Measurements from ENCODE around the gene SYNE3.

DNA sequence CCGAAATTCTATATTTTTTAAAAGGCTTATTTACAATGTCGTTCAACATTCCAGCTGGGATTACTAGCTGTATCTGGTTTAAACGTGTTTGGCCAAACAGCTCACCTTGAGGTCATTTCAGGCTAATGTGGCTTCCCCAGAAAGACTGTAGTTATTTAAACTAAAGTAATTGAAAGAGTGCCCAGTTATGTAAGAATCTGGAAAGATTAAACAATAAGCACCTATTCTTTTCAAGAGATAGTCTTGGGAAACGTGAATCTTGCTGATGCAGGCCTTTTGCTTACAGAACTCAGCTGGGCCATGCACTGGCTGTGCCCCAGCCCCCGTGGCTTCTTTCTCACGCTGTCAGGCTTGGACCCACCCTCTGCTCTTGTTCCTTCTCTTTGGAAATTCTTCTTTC is 42.8 kb upstream of the SYNE3 start:
- TF ChIP-seq, protein P1, sequence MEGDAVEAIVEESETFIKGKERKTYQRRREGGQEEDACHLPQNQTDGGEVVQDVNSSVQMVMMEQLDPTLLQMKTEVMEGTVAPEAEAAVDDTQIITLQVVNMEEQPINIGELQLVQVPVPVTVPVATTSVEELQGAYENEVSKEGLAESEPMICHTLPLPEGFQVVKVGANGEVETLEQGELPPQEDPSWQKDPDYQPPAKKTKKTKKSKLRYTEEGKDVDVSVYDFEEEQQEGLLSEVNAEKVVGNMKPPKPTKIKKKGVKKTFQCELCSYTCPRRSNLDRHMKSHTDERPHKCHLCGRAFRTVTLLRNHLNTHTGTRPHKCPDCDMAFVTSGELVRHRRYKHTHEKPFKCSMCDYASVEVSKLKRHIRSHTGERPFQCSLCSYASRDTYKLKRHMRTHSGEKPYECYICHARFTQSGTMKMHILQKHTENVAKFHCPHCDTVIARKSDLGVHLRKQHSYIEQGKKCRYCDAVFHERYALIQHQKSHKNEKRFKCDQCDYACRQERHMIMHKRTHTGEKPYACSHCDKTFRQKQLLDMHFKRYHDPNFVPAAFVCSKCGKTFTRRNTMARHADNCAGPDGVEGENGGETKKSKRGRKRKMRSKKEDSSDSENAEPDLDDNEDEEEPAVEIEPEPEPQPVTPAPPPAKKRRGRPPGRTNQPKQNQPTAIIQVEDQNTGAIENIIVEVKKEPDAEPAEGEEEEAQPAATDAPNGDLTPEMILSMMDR (conservative IDR thresholded peaks at IDR 0.05 in 1 of 2, IDR thresholded peaks at IDR 0.05 in 1 of 2; ENCODE audit: low read depth in 1 of 2, low read length in 2 of 2), result no peak
- no peak for TF ChIP-seq EZH2 (IDR thresholded peaks at IDR 0.05; ENCODE audit: low read length, missing control alignments)
